KMS-11 (cell line): ENCODE measurements around the gene SSH3.

ENCODE experiments used
- H2AFZ ChIP-seq: fragments of 200-600 bp; sonication (generic); 2 replicates; pipeline ENCODE4 v1.6.1; 2016; ENCODE audit warnings: antibody characterized with exemption, mixed run types, low read depth
- H3K27ac ChIP-seq: fragments of 200-600 bp; sonication (generic); 2 replicates; pipeline ENCODE4 v1.6.1; 2016; ENCODE audit warnings: mild to moderate bottlenecking, mixed run types
- H3K27me3 ChIP-seq: fragments of 200-600 bp; sonication (generic); 2 replicates; pipeline ENCODE4 v1.6.1; 2017; ENCODE audit warnings: mild to moderate bottlenecking, low read depth, mixed run types, moderate library complexity; ENCODE audit not compliant: insufficient read depth
- H3K36me3 ChIP-seq: fragments of 200-600 bp; sonication (generic); 2 replicates; pipeline ENCODE4 v1.6.1; 2017; ENCODE audit warnings: mild to moderate bottlenecking, mixed run types; ENCODE audit not compliant: insufficient read depth
- H3K4me1 ChIP-seq: fragments of 200-600 bp; sonication (generic); 2 replicates; pipeline ENCODE4 v1.6.1; 2016; ENCODE audit warnings: mild to moderate bottlenecking, low read depth, mixed run types; ENCODE audit not compliant: poor library complexity, severe bottlenecking
- H3K4me2 ChIP-seq: fragments of 200-600 bp; sonication (generic); 2 replicates; pipeline ENCODE4 v1.7.0; 2016; ENCODE audit warnings: mild to moderate bottlenecking, mixed run types
- H3K4me3 ChIP-seq: fragments of 200-600 bp; sonication (generic); IDR thresholded peaks from 2 replicates; pipeline ENCODE4 v1.6.1; 2017; ENCODE audit warnings: low read depth, low read length, mixed read lengths; ENCODE audit not compliant: insufficient read depth
- H3K79me2 ChIP-seq: fragments of 200-600 bp; sonication (generic); 2 replicates; pipeline ENCODE4 v1.6.1; 2016; ENCODE audit warnings: low read depth, mixed run types; ENCODE audit not compliant: insufficient read depth
- H3K9ac ChIP-seq: fragments of 200-600 bp; sonication (generic); 2 replicates; pipeline ENCODE4 v1.6.1; 2016; ENCODE audit warnings: mild to moderate bottlenecking, mixed run types
- H4K20me1 ChIP-seq: fragments of 200-600 bp; sonication (generic); 2 replicates; pipeline ENCODE4 v1.6.1; 2016; ENCODE audit warnings: mild to moderate bottlenecking, mixed run types; ENCODE audit not compliant: insufficient read depth
- TF ChIP-seq, protein P1 (sequence below): fragments of 200-600 bp; sonication (generic); conservative IDR thresholded peaks from 2 replicates; pipeline ENCODE4 v1.6.1; 2017; ENCODE audit warnings: low read depth, mild to moderate bottlenecking, antibody characterized with exemption, low read length, moderate library complexity, mixed read lengths

SSH3 gene

DNA sequence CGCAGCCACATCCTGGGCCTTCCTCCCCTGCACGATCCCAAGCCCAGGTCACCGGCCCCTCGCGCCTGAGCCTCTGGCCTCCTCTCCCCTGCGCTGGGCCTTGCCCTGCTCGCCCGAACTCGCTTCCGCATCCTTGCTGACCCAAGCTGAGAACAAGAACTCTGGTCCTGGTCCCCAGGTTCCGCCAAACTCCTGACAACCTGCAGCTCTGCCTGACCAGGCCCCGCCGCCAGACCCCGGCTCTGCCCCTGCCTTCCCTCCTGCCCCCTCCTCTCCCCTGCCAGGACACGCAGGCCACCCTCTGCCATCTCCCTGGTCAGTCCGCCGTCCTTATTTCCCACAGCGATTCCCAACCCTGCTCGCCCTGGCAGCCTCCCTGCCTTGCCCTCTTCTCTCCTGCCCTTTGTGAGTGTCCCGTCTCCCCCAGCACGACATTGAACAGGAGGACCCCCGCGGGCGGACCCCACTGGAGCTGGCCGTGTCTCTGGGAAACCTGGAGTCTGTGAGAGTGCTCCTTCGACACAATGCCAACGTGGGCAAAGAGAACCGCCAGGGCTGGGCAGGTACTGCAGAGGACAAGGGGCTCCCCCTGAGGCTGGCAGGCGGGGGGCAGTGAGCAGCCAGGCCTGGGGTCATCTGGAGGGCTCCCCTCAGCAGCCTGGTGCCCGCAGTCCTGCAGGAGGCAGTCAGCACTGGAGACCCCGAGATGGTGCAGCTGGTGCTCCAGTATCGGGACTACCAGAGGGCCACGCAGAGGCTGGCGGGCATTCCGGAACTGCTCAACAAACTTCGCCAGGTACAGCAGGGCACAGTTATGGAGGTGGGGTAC is 13.5 kb upstream of the SSH3 start:
- TF ChIP-seq, protein P1, sequence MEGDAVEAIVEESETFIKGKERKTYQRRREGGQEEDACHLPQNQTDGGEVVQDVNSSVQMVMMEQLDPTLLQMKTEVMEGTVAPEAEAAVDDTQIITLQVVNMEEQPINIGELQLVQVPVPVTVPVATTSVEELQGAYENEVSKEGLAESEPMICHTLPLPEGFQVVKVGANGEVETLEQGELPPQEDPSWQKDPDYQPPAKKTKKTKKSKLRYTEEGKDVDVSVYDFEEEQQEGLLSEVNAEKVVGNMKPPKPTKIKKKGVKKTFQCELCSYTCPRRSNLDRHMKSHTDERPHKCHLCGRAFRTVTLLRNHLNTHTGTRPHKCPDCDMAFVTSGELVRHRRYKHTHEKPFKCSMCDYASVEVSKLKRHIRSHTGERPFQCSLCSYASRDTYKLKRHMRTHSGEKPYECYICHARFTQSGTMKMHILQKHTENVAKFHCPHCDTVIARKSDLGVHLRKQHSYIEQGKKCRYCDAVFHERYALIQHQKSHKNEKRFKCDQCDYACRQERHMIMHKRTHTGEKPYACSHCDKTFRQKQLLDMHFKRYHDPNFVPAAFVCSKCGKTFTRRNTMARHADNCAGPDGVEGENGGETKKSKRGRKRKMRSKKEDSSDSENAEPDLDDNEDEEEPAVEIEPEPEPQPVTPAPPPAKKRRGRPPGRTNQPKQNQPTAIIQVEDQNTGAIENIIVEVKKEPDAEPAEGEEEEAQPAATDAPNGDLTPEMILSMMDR, result no peak
- Histone ChIP-seq H3K27ac (peak overlapping the region; percentile 26; the same call in 1 of the 2 replicates), H3K4me2 (peak overlapping the region; percentile 97), H3K4me1 (peaks cover 27% of the 10 kb centered on the region), H3K4me3 (no peak overlapping the region), H4K20me1 (no peaks in the 10 kb centered on the region), H3K79me2 (peaks cover 16% of the 10 kb centered on the region), H3K36me3 (0 out of 2 replicates have a peak, but pooled peaks cover 6% of the 10 kb centered on the region), H2AFZ (no peak overlapping the region; the same call in 1 of the 2 replicates), H3K27me3 (no peaks in the 10 kb centered on the region), H3K9ac (peak overlapping the region; percentile 52; the same call in 1 of the 2 replicates)

DNA sequence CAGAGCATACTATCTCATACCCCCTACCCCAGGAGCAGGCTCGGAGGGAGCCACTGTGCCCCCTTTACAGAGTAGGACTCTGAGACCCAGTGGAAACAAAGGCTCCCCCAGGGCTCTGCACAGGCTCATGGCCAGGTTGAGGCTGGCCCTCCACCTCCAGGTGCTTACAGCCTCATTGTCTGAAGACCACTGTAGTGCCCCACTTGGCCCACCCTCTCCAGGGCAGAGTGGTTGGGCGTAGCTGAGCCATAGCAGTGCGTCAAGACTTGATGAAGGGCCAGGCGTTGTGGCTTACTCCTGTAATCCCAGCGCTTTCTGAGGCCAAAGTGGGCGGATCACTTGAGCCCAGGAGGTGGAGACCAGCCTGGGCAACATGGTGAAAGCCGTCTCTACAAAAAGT is 12.5 kb upstream of the SSH3 start:
- H3K4me2 ChIP-seq, result no peak overlapping the region; the same call in 1 of the 2 replicates
- TF ChIP-seq, protein P1, result no peak
- H4K20me1 ChIP-seq, result no peaks in the 10 kb centered on the region
- no peak overlapping the region for H3K4me3 ChIP-seq
- H3K9ac ChIP-seq, result no peak overlapping the region
- no peaks in the 10 kb centered on the region for H3K27me3 ChIP-seq
- no peak overlapping the region for H3K27ac ChIP-seq
- H3K36me3 ChIP-seq, result 0 out of 2 replicates have a peak, but pooled peaks cover 4% of the 10 kb centered on the region
- no peak overlapping the region for H2AFZ ChIP-seq
- peaks cover 27% of the 10 kb centered on the region for H3K4me1 ChIP-seq
- peaks cover 16% of the 10 kb centered on the region for H3K79me2 ChIP-seq

DNA sequence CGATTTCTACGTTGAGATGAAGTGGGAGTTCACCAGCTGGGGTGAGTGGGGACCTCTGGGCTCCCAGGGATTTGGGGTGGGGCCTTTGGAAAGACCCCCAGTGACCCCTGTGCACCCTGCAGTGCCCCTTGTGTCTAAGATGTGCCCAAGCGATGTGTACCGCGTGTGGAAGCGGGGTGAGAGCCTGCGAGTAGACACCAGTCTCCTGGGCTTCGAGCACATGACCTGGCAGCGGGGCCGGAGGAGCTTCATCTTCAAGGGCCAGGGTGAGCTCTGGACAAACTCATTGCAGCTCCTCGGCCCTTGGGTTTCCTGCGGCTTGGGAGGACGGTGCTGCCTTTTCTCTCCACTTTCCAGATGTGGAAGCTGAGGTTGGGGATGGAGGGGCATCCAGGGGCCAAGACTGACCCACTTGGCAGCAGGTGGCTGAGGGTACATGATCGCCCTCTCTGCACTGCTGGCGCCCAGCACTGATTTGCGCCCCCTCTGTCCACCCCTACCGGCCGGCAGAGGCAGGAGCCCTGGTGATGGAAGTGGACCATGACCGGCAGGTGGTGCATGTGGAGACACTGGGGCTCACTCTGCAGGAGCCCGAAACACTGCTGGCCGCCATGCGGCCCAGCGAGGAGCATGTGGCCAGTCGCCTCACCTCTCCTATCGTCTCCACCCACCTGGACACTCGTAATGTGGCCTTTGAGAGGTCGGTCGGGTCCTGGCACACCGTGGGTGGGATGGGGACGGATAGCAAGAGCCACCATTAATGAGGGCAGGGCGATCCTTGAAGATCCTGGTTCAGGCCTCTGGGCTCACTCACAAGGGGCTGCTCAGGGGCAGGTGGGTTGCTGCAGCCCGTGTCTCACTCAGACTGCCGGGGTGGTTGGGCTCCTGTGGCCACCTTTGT is 11.6 kb upstream of the SSH3 start:
- no peak overlapping the region for H3K4me2 ChIP-seq
- no peak overlapping the region for H3K9ac ChIP-seq
- H3K4me3 ChIP-seq, result no peak overlapping the region
- H2AFZ ChIP-seq, result no peak overlapping the region
- no peaks in the 10 kb centered on the region for H3K27me3 ChIP-seq
- H3K36me3 ChIP-seq, result 0 out of 2 replicates have a peak, but pooled peaks cover 7% of the 10 kb centered on the region
- TF ChIP-seq, protein P1, result no peak
- H3K4me1 ChIP-seq, result peaks cover 22% of the 10 kb centered on the region
- no peak overlapping the region for H3K27ac ChIP-seq
- no peaks in the 10 kb centered on the region for H4K20me1 ChIP-seq
- H3K79me2 ChIP-seq, result peaks cover 16% of the 10 kb centered on the region

DNA sequence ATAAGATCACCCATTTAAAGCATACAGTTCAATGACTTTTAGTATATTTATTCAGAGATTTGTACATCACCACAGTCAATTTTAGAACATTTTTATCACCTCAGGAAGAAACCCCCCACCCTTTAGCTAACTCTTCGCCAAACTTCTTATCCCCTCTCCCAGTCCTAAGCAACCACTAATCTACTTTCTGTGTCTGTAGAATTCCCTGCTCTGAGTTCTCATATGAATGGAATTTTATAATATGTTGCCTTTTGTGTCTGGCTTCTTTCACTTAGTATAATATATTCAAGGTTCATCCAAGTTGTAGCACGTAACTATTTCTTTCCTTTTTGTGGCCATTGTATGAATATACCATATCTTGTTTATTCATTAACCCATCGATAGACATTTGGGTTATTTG is 10.7 kb upstream of the SSH3 start:
- TF ChIP-seq, protein P1, result no peak
- no peak overlapping the region for H3K4me2 ChIP-seq
- H2AFZ ChIP-seq, result no peak overlapping the region
- no peak overlapping the region for H3K9ac ChIP-seq
- 0 out of 2 replicates have a peak, but pooled peaks cover 7% of the 10 kb centered on the region for H3K36me3 ChIP-seq
- H4K20me1 ChIP-seq, result no peaks in the 10 kb centered on the region
- no peak overlapping the region for H3K4me3 ChIP-seq
- no peaks in the 10 kb centered on the region for H3K27me3 ChIP-seq
- H3K4me1 ChIP-seq, result peaks cover 12% of the 10 kb centered on the region
- H3K79me2 ChIP-seq, result peaks cover 16% of the 10 kb centered on the region
- H3K27ac ChIP-seq, result no peak overlapping the region
